Measurements from ENCODE around the gene CBFA2T3.

DNA sequence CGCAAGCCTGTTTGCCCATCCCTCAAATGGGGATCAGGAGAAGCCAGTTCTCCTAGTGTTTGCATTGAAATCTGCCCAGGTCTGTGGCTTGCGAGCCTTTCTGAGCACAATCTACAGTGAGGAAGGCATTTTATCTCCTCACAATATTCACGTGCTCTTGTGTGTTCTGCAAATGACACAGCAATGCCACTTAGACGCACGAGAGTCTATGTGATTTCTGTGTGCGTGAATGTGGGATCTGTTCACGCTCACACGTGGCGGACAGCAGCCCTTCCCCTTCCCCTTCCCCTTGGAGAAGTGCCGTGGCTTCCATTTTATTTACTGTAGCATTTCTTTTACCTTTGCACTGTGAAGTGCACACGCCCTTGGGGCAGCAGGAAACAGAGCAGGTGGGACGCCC is 17.7 kb upstream of the CBFA2T3 start:
- TF ChIP-seq, protein P1, sequence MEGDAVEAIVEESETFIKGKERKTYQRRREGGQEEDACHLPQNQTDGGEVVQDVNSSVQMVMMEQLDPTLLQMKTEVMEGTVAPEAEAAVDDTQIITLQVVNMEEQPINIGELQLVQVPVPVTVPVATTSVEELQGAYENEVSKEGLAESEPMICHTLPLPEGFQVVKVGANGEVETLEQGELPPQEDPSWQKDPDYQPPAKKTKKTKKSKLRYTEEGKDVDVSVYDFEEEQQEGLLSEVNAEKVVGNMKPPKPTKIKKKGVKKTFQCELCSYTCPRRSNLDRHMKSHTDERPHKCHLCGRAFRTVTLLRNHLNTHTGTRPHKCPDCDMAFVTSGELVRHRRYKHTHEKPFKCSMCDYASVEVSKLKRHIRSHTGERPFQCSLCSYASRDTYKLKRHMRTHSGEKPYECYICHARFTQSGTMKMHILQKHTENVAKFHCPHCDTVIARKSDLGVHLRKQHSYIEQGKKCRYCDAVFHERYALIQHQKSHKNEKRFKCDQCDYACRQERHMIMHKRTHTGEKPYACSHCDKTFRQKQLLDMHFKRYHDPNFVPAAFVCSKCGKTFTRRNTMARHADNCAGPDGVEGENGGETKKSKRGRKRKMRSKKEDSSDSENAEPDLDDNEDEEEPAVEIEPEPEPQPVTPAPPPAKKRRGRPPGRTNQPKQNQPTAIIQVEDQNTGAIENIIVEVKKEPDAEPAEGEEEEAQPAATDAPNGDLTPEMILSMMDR (IDR thresholded peaks at IDR 0.05): no peak
- TF ChIP-seq EZH2 (IDR thresholded peaks at IDR 0.05; ENCODE audit: borderline replicate concordance, insufficient read depth, low read depth, low read length, poor library complexity, severe bottlenecking): no peak

Data from B cell (primary cell).